Heart left ventricle (tissue), 13 donors: Measurements from ENCODE around the gene PLCD1.
A peak's percentile ranks its signal among the peaks of the same experiment; 100 is the strongest.

ENCODE experiments used
- POLR2A ChIP-seq, 2 donors: fragments of 450-650 bp; IDR thresholded peaks; one replicate each; pipeline ENCODE4 v1.6.1; 2017; ENCODE audit warnings: antibody characterized with exemption in 2 of 2, mild to moderate bottlenecking in 2 of 2, moderate library complexity in 2 of 2
- TF ChIP-seq, protein P1 (sequence below), 12 donors: fragments of 200-600 bp; sonication (generic) in 4 of 12; IDR thresholded peaks; one replicate each; pipeline versions ENCODE4 v1.5.0 to v1.8.0; 2018 to 2022; ENCODE audit warnings: antibody characterized with exemption in 12 of 12, mild to moderate bottlenecking in 5 of 12
- donor health status: ischemic (EF 13 %, LVEDD 7.1; RV severe dilation, severe dysfunction).
- donor health status: DM: no; HTN: yes; CAD: no.
- donor health status: DM: no; HTN: no; CAD: no.
- donor health status: ischemic (EF 25% LVEDD 6.9; RV normal size, moderate dysfunction).
- donor health status: ischemic (EF 25% LVEDD 5.7; RV mildly dilated, moderate dysfunction).
- donor health status: ischemic (EF 35%, LVEDD 5.7; RV mildly dilated, moderate dysfunction).
- donor health status: nonischemic (EF 11% LVEDD 7.7; RV severe dilation, severe dysfunction).
- donor health status: DM: yes; HTN: yes; CAD: no.
- donor health status: PGD.
- donor health status: ischemic (EF 29% LVEDD 5.4; RV normal size, mild dysfunction).
- donor health status: nonischemic (EF 23%, LVEDD 6.1; RV moderate dilation, normal function).

- peak in 1 of 2 donors; percentile 45 for TF ChIP-seq POLR2A (IDR thresholded peaks at IDR 0.05)
- TF ChIP-seq, protein P1, sequence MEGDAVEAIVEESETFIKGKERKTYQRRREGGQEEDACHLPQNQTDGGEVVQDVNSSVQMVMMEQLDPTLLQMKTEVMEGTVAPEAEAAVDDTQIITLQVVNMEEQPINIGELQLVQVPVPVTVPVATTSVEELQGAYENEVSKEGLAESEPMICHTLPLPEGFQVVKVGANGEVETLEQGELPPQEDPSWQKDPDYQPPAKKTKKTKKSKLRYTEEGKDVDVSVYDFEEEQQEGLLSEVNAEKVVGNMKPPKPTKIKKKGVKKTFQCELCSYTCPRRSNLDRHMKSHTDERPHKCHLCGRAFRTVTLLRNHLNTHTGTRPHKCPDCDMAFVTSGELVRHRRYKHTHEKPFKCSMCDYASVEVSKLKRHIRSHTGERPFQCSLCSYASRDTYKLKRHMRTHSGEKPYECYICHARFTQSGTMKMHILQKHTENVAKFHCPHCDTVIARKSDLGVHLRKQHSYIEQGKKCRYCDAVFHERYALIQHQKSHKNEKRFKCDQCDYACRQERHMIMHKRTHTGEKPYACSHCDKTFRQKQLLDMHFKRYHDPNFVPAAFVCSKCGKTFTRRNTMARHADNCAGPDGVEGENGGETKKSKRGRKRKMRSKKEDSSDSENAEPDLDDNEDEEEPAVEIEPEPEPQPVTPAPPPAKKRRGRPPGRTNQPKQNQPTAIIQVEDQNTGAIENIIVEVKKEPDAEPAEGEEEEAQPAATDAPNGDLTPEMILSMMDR (IDR thresholded peaks at IDR 0.05), result peak in 5 of 12 donors; percentile 5 to 30 (median 23)
Measured at GRCh38 chr3:37993820-37994638, 35.4 kb downstream of the PLCD1 start.
